GM12874 (cell line): ENCODE data around the gene SDK2.

Experiments
- TF ChIP-seq, protein P1 (sequence below): IDR thresholded peaks from 2 replicates; pipeline ENCODE4 v1.5.1; 2011; ENCODE audit warnings: low read depth, mild to moderate bottlenecking, control low read depth, low read length, moderate library complexity; ENCODE audit not compliant: insufficient read depth

The SDK2 gene

DNA sequence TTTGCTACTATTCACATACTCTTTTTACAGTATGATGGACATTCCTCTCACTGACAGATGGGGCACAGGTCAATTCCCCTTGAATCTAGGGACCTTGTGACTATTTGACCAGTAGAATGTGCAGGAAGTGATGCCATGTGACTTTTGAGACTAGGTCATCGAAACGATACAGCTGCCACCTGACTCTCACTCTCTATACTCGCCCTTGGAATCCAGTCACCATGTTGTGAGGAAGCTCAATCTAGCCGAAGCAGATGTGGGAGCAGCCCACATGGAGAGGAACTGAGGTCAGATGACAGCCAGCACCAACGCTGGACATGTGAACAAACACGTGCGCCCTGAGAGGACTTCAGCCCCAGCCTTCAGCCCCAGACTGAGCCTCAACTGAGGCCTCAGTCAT, 184.3 kb downstream of the SDK2 start:
- TF ChIP-seq, protein P1, sequence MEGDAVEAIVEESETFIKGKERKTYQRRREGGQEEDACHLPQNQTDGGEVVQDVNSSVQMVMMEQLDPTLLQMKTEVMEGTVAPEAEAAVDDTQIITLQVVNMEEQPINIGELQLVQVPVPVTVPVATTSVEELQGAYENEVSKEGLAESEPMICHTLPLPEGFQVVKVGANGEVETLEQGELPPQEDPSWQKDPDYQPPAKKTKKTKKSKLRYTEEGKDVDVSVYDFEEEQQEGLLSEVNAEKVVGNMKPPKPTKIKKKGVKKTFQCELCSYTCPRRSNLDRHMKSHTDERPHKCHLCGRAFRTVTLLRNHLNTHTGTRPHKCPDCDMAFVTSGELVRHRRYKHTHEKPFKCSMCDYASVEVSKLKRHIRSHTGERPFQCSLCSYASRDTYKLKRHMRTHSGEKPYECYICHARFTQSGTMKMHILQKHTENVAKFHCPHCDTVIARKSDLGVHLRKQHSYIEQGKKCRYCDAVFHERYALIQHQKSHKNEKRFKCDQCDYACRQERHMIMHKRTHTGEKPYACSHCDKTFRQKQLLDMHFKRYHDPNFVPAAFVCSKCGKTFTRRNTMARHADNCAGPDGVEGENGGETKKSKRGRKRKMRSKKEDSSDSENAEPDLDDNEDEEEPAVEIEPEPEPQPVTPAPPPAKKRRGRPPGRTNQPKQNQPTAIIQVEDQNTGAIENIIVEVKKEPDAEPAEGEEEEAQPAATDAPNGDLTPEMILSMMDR = no peak

DNA sequence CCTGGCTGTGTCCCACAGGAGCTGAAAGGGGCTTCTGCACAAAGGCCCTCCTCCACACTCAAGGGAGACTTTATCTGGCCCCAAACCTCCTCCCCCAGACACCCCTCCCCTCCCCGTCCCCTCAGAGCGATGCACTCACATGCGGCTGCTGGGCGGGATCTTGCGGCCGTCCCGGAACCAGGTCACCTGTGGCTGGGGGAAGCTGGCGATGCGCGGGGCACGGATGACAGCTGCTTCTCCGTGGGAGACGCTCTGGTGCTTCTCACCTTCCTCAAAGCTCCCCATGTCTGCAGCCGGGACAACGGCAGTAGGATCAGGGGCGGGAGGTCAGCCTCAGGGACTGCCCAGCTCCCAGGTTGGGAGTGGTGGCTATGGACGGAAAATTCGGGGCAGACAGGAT, 188.5 kb downstream of the SDK2 start:
- TF ChIP-seq, protein P1 = no peak

DNA sequence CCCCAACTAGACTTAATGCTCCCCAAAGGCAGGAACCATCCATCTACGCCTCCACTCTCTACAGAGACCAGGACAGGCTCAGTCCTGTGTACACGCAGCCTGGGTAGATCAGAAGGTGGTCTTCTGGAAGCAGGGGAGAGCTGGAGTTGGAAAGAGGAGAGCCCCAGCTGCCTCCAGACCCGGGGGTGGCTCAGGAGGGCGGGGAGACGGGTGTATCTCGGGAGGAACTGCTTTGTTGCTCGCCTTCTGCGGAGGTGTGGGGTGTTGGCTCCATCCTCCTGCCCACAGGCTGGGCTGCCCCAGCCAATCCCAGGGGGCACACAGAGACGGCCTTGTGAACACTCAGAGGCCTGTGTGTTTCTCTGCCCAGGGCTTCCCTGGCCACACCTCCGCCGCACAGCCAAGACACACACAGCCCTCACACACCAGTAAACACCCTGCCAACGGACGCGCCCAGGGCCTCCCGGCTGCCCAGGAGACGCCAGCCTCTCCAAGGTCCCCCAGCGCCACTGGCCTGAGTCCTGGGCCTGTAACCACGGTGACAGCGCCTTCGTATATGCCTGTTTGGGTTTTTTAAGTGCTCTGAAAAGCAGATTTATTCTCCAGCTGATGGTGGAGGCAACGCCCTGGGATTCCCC, 189.1 kb downstream of the SDK2 start:
- TF ChIP-seq, protein P1 = no peak

DNA sequence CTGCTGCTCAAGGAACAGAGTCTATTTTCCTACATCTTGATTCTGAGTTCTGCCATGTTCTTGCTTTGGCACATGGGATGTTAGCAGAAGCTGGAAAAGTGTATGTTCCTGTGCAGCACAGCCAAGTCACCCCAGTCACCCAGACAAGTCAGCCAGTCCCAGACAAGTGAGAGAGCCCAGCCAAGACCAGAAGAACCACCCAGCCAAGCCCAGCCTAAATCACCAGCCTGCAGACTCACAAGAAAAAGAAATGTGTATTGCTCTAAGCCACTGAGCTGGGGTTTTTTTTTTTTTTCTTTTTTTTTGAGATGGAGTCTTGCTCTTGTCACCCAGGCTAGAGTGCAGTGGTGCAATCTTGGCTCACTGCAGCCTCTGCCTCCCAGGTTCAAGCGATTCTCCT, 191.2 kb downstream of the SDK2 start:
- TF ChIP-seq, protein P1 = no peak

DNA sequence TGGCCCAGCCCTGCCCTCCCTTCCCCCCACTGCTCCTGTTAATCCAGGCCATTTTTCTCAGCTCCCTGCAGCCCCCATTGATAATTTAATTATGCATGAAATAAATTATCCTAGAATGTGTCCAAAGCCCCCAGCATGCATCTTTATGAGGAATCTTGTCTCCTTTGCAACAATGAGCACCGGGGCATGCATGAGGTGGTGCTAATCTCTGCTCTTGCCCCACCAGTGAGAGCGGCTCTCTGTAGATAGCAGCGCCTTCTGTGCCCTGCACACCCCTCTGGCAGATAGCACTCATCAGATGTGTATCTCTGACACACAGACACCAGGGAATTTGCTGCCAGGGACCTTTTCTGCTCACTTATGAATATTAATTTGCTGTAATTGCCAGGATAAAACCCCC, 192.2 kb downstream of the SDK2 start:
- TF ChIP-seq, protein P1 = no peak

DNA sequence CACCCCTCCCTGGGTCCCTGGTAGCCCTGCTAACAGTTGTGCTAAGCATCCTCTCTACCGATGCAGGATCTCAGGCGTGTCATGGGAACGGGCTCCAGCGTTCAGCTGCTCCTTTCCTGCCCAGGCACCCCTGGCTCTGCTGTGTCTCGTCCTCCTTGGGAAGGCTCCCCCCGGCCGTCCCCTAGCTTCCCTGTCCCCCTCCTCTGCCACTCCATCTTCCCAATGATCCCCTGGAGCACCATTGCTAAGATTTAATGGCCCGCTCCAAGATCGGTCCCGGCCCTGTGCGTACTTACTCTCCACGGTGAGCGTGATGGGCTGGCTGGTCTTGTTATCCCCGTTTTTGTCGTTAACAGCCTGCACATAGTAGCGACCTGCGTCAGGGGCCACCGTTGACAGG, 196.9 kb downstream of the SDK2 start:
- TF ChIP-seq, protein P1 = no peak

DNA sequence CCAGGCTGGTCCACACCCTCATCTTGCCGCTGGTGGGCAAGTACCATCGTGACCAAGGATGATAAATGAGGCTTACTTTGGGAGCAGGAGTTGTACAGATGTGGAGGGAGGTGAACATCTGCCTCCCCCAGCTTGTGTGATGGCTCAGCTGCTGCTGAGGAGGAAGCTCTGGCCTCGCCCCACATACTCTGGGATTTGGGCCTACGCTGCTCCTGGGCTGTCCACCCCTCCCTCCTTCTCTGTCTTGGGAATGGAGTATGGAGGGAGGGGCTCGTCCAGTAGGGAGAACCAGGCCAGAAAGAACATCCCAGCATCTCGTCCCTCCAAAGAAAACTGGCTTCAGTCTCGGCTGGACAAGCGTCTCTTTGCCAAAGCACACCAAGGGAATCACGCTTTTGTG, 197.6 kb downstream of the SDK2 start:
- TF ChIP-seq, protein P1 = no peak

DNA sequence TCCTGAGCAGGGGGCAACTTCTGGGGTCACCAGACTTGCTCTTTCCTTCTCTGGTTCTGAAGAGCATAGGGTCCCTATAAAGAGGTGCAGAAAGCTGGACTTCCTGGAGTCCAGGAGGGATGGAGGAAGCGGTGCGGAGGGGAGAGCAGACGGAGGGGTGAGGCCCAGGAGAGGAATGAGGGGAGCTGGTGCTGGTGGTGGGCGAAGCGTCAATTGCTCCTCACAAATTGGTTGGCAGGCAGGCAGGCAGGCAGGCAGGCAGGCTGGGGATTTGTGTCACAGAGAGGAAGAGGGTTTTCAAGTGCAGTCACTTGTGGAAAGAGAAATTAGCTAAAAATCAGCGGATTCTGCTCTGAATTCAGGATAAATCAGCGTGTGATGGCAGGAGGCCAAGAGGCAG, 198.8 kb downstream of the SDK2 start:
- TF ChIP-seq, protein P1 = no peak
